ENCODE data around the gene PCK1.

Gene PCK1

GRCh38 chr20:57545927-57546662 lies 14.8 kb upstream of the PCK1 start:
- ATAC-seq (ENCODE audit: low read depth) (no peak), DNase-seq (ENCODE audit: low spot score in 2 of 2) (no peak)
- H3K9me3 Mint-ChIP-seq, result no peaks in the 10 kb centered on the region
- no peak overlapping the region for H3K4me3 Mint-ChIP-seq
- H3K27me3 Mint-ChIP-seq, result peaks cover 13% of the 10 kb centered on the region
- no peaks in the 10 kb centered on the region for H3K36me3 Mint-ChIP-seq
- H3K27ac Mint-ChIP-seq, result no peak overlapping the region
- no peaks in the 10 kb centered on the region for H3K4me1 Mint-ChIP-seq

- Mint-ChIP-seq H3K27me3 (peaks cover 16% of the 10 kb centered on the region), H3K4me1 (no peaks in the 10 kb centered on the region), H3K27ac (no peak overlapping the region), H3K9me3 (no peaks in the 10 kb centered on the region), H3K36me3 (no peaks in the 10 kb centered on the region), H3K4me3 (no peak overlapping the region)
- DNase-seq (ENCODE audit: low spot score in 2 of 2) (no peak), ATAC-seq (ENCODE audit: low read depth) (no peak)
These were observed 13.8 kb upstream of the PCK1 start for GRCh38 chr20:57546956-57547649.

DNA sequence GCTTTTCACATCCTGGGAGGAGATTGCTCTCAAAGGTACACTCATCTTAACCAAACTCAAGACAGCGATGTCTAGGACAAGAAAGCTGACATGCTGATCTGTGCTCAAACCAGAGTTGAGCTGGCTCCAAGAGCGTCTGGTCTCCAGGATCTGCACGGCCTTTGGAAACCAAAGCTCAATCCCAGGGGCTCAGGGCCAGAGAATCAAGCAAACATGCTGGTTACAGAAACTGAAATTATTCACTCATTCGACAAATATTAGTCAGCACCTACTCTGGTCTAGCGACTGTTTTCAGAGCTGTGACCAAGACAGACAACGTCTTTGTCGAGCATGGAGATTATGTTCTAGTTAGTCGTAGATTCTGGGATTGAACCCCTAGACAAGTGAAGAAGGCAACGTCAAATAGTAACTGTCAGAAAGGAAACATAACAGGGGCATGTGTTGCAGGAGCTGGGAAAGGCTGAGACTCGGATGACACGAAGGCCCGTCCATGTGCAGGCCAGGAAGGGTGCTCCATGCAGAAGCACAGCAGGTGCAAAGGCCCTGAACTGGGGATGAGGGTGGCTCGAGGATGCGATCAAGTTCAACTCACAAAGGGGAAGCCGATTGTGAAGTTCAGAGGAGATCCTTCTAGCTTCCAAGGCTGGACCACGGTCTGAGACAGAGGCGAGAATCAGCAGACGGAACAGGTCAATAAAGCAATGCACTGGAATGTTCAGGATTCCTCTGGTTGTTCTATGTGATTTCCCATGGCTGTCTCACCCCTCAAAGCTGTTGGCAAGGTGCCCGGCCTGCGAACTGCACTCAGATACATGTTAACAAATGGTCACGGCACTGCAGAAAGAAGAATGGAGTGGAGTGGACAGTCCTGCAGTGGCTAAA lies 12.5 kb upstream of the PCK1 start:
- ATAC-seq (ENCODE audit: low read depth) (no peak), DNase-seq (ENCODE audit: low spot score in 2 of 2) (no peak)
- Mint-ChIP-seq H3K27ac (no peak overlapping the region), H3K36me3 (no peaks in the 10 kb centered on the region), H3K9me3 (no peaks in the 10 kb centered on the region), H3K4me3 (no peak overlapping the region), H3K27me3 (peaks cover 16% of the 10 kb centered on the region), H3K4me1 (no peaks in the 10 kb centered on the region)

GRCh38 chr20:57552471-57552870 lies 8.4 kb upstream of the PCK1 start:
- no peak for DNase-seq (ENCODE audit: low spot score in 2 of 2)
- no peaks in the 10 kb centered on the region for H3K9me3 Mint-ChIP-seq
- H3K27me3 Mint-ChIP-seq, result peaks cover 19% of the 10 kb centered on the region

DNA sequence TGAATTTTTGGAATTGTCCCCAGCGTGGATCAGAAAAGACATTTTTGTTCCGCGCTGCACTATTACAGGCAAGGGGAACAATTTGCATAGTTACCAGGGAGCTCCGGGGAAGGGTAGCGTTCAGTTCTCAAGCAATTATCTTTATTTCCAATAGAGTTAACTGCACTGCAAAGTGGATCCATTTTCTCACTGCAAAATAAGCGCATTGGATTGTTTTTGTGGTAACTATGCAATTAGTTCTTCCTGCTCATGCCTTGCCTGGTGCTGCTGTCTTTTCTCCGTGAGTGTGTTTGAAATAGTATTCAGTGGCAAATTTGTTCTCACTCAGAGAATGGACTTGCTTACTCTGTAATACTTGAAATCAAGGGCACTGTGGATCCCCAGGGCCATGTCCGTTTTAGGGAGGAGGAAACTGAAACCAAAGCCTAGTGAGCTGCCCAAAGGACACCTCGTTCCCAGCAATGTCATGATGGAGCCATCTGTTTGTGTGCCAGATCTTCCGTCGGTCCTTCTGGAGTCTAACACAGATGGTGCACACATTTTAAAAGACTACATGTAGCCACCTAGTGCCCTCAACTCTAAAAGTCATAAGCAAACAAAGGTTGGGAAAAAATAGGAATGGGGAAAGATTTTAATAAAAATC lies 7.4 kb upstream of the PCK1 start:
- no peak overlapping the region for H3K27ac Mint-ChIP-seq
- peaks cover 16% of the 10 kb centered on the region for H3K27me3 Mint-ChIP-seq
- H3K9me3 Mint-ChIP-seq, result no peaks in the 10 kb centered on the region

More at GRCh38 chr20:57552471-57552870, 8.4 kb upstream of the PCK1 start:
- no peaks in the 10 kb centered on the region for H3K4me1 Mint-ChIP-seq
- no peak overlapping the region for H3K4me3 Mint-ChIP-seq
- H3K36me3 Mint-ChIP-seq, result no peaks in the 10 kb centered on the region
- no peak overlapping the region for H3K27ac Mint-ChIP-seq
- no peak for ATAC-seq (ENCODE audit: low read depth)

GRCh38 chr20:57555457-57556184 lies 5.3 kb upstream of the PCK1 start:
- H3K36me3 Mint-ChIP-seq, result no peaks in the 10 kb centered on the region
- H3K27ac Mint-ChIP-seq, result no peak overlapping the region
- ATAC-seq (ENCODE audit: low read depth) (no peak), DNase-seq (ENCODE audit: low spot score in 2 of 2) (no peak)
- H3K4me3 Mint-ChIP-seq, result no peak overlapping the region
- H3K4me1 Mint-ChIP-seq, result peaks cover 3% of the 10 kb centered on the region
- H3K9me3 Mint-ChIP-seq, result no peaks in the 10 kb centered on the region
- H3K27me3 Mint-ChIP-seq, result peaks cover 15% of the 10 kb centered on the region

More for the DNA sequence above, 7.4 kb upstream of the PCK1 start:
- no peak for DNase-seq (ENCODE audit: low spot score in 2 of 2)
- no peak for ATAC-seq (ENCODE audit: low read depth)
- Mint-ChIP-seq H3K4me1 (no peaks in the 10 kb centered on the region), H3K4me3 (no peak overlapping the region), H3K36me3 (no peaks in the 10 kb centered on the region)

DNA sequence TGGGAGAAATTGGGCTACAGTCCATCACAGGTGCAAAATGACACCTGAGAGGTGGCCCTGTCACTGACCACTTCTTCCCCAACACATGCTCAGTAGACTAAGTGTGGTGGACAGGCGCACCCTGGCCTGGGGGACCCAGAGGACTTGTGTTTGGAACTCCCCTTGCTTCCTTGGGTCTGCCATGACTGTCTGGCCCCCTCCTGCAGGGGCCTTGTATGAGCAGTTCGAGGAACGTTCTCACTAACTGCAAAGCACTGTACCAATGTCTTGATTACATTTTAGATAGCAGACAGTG lies 4.0 kb upstream of the PCK1 start:
- no peaks in the 10 kb centered on the region for H3K36me3 Mint-ChIP-seq
- peaks cover 3% of the 10 kb centered on the region for H3K4me1 Mint-ChIP-seq
- H3K9me3 Mint-ChIP-seq, result no peaks in the 10 kb centered on the region
- H3K27me3 Mint-ChIP-seq, result peaks cover 14% of the 10 kb centered on the region
- no peak for DNase-seq (ENCODE audit: low spot score in 2 of 2)
- no peak for ATAC-seq (ENCODE audit: low read depth)
- H3K4me3 Mint-ChIP-seq, result no peak overlapping the region
- H3K27ac Mint-ChIP-seq, result no peak overlapping the region

DNA sequence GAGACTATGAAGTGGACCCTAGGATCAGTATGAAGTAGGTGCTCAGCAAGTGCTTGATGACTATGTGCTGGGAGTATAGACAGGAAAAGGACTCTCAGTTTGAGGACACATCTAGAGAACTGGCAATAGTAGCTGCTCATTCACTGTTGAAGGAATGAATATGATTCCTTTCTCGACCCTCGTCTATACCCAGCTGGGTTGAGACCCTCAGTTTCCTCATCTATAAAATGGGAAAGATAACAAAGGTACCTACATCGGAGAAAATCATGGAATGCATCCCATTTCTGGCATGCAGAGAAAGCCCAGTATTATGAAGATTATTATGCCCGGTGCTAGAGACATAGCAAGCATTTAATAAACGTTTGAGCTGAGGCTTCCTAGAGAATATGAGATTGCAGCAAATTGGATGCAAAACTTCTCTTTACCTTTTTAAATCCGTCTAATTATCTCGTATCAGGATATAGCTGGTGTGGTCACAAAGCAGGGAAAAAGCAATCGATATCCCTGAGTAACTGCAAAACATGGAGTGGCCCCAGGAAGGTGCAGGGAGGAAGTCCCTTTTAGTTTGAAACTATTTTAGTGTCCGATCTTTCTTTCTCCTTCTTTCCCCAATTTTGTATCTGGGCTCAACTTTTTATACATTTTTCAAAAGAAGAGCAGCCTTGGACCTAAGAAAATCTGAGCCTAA lies 2.8 kb upstream of the PCK1 start:
- Mint-ChIP-seq H3K9me3 (no peaks in the 10 kb centered on the region), H3K36me3 (no peaks in the 10 kb centered on the region), H3K27ac (no peak overlapping the region)

DNA sequence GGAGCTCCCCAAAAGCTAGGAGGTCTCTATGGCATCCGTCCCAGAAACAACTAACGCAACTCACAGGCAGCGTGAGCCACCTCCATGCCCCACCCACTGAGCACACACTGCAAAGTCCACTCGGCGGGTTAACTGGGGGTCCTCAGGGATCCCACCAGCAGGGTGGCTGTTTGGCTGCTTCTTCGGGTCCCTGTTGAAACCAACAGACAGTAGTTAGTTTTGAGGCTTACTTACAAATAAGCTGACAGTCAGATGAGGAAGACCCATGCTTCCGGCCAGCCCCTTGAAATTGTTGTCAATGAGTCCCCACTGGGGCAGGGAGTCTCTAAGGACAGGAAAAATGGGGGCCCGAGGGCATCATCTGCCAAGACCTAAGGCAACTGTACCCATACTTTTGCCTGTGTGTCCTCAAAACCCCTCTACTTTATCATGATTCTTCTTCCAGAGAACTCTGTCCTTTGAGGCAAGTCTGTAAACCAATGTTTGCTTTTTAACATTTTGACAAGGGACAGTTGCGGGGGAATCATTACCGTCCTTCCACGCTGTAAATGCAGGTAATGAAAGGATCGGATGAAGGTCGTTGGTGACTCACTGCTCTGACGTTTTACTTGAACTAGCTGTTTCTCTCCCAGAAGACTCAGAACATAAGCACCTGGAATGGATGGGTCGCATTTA lies 2.2 kb upstream of the PCK1 start:
- no peaks in the 10 kb centered on the region for H3K9me3 Mint-ChIP-seq
- peaks cover 3% of the 10 kb centered on the region for H3K4me1 Mint-ChIP-seq
- no peak overlapping the region for H3K4me3 Mint-ChIP-seq
- no peaks in the 10 kb centered on the region for H3K36me3 Mint-ChIP-seq
- H3K27ac Mint-ChIP-seq, result no peak overlapping the region
- H3K27me3 Mint-ChIP-seq, result peaks cover 19% of the 10 kb centered on the region
- ATAC-seq (ENCODE audit: low read depth), result no peak
- DNase-seq (ENCODE audit: low spot score in 2 of 2), result no peak

More for the DNA sequence above, 2.8 kb upstream of the PCK1 start:
- peaks cover 19% of the 10 kb centered on the region for H3K27me3 Mint-ChIP-seq
- H3K4me3 Mint-ChIP-seq, result no peak overlapping the region
- ATAC-seq (ENCODE audit: low read depth) (no peak), DNase-seq (ENCODE audit: low spot score in 2 of 2) (no peak)
- H3K4me1 Mint-ChIP-seq, result peaks cover 3% of the 10 kb centered on the region

GRCh38 chr20:57559289-57559634 lies 1.6 kb upstream of the PCK1 start:
- no peak overlapping the region for H3K27ac Mint-ChIP-seq
- no peaks in the 10 kb centered on the region for H3K9me3 Mint-ChIP-seq
- peaks cover 3% of the 10 kb centered on the region for H3K4me1 Mint-ChIP-seq
- no peak for ATAC-seq (ENCODE audit: low read depth)
- H3K4me3 Mint-ChIP-seq, result no peak overlapping the region
- H3K36me3 Mint-ChIP-seq, result no peaks in the 10 kb centered on the region
- no peak for DNase-seq (ENCODE audit: low spot score in 2 of 2)
- peaks cover 18% of the 10 kb centered on the region for H3K27me3 Mint-ChIP-seq

DNA sequence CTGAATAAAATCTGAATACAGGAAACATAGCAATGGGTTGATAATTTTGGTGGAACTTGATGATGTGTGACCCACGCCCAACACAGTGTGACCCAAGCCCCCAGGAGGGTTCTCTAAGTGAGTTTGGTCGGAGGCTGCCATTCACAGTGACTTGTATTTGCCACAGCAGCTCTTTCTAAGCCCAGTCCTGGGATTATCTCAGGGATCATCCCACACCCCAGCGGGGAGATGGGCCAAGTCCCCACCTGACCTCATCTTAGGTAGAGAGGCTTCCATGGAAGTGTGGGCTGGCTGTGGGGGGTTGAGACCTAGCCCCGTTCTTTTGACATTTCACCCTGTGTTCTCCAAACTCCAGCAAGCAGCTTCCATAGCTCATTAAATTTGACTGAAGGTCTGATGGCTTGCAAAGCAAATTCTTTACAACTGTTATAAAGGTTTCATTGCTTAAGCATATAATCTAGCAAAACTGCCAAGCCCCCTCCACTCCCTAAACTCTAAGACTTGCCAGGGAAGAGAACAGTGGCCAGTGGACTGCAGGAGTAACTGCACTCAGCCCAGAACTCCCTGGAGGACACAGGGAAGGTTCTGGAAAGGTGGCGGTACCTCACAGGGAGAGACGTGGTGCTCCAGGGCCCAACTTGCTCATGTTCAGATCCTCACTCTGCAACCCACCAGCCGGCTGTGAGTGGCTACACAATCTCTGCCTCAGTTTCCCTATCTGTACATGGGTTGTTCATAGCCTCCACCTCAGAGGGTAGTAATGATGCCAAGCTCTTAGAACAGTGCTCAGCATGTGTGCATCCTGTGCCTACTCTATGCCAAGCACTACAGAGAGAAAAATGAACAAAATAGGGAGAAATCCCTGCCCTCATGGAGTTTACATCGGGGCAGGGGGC lies 1.0 kb upstream of the PCK1 start:
- Mint-ChIP-seq H3K9me3 (no peaks in the 10 kb centered on the region), H3K4me3 (no peak overlapping the region), H3K4me1 (peaks cover 3% of the 10 kb centered on the region), H3K27me3 (peaks cover 18% of the 10 kb centered on the region), H3K36me3 (no peaks in the 10 kb centered on the region), H3K27ac (no peak overlapping the region)
- DNase-seq (ENCODE audit: low spot score in 2 of 2), result no peak
- no peak for ATAC-seq (ENCODE audit: low read depth)
